ENCODE results near the gene MBP. TPM values are rescaled to one million over a fixed set of nuclear protein-coding genes. Genes with fewer than 3 reads are reported as not detected.

Gene MBP
- total and polyA plus RNA-seq, 2 of the 13 experiments (the other 11 are each of a cell fraction or from before 2014, with no cell fraction given): 5.0 to 8.5 TPM

DNA sequence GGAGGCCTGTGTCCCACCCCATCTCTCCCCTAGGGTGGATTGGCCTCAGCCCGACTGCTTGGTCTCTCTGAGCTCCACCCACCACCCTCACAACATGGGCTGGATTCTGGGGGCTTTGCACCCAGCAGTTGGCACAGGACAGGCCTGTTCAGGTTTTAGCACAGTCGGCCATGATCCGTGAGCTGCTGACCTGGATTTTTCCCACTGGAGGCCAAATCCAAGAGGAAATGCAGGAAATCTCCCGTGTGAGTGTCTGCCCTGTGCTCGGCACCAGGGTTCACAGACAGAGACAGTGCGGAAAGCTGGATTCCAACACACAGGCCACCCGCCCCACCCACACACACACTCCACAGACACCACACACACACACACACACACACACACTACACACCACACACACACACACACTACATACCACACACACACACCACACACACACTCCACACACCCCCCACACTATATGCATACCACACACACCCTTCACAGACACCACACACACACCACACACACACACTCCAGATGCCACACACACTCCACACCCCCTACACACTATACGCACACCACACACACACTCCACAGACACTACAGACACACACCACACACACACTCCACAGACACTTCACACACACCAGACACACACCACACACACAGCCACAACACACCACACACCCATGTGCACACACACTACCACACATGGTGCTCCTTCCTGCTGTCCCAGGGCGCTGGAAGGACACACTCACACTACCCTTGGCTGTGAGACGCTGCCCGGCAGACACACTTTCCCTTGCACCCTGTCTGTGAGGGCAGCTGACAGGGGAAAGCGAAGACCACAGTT, 14.1 kb downstream of the MBP start:
- WGBS (ENCODE audit: low lambda C conversion rate): 93% methylated on average over 8 of the region's 12 CpGs
- Histone ChIP-seq H3K9me3 (ENCODE audit: low read length) (no peaks in the 10 kb centered on the region), H3K9ac (ENCODE audit: insufficient read depth, low read depth, low read length) (no peak overlapping the region), H3K4me3 (replicated peaks in 1 of 3; ENCODE audit: insufficient read depth in 1 of 3, low read depth in 2 of 3, low read length in 3 of 3) (no peak overlapping the region), H3K27me3 (ENCODE audit: control insufficient read depth in 1 of 2, insufficient read depth in 2 of 2, low read length in 2 of 2) (no peaks in the 10 kb centered on the region), H3K36me3 (replicated peaks in 1 of 2; ENCODE audit: control insufficient read depth in 1 of 2, insufficient read depth in 2 of 2, low read length in 2 of 2) (no peaks in the 10 kb centered on the region), H3K4me2 (ENCODE audit: low read depth, low read length) (no peak overlapping the region), H2AFZ (ENCODE audit: low read length) (no peak overlapping the region), H4K20me1 (ENCODE audit: insufficient read depth, low read length) (no peaks in the 10 kb centered on the region), H3K4me1 (ENCODE audit: insufficient read depth, low read length) (peaks cover 48% of the 10 kb centered on the region), H3K79me2 (ENCODE audit: insufficient read depth, low read length) (no peaks in the 10 kb centered on the region), H3K27ac (ENCODE audit: extremely low read length, insufficient read depth, low read length) (no peak overlapping the region)
- intact Hi-C loops (cut with micrococcal nuclease; ENCODE audit: unreplicated experiment): no loop called here
- no TSS peak for BruUV-seq (replicated peaks)
- TF ChIP-seq, protein P1, sequence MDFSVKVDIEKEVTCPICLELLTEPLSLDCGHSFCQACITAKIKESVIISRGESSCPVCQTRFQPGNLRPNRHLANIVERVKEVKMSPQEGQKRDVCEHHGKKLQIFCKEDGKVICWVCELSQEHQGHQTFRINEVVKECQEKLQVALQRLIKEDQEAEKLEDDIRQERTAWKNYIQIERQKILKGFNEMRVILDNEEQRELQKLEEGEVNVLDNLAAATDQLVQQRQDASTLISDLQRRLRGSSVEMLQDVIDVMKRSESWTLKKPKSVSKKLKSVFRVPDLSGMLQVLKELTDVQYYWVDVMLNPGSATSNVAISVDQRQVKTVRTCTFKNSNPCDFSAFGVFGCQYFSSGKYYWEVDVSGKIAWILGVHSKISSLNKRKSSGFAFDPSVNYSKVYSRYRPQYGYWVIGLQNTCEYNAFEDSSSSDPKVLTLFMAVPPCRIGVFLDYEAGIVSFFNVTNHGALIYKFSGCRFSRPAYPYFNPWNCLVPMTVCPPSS (IDR thresholded peaks at IDR 0.05): 0 out of 2 replicates have a peak, but pooled peaks have one; percentile 46
- TF ChIP-seq, protein P2, sequence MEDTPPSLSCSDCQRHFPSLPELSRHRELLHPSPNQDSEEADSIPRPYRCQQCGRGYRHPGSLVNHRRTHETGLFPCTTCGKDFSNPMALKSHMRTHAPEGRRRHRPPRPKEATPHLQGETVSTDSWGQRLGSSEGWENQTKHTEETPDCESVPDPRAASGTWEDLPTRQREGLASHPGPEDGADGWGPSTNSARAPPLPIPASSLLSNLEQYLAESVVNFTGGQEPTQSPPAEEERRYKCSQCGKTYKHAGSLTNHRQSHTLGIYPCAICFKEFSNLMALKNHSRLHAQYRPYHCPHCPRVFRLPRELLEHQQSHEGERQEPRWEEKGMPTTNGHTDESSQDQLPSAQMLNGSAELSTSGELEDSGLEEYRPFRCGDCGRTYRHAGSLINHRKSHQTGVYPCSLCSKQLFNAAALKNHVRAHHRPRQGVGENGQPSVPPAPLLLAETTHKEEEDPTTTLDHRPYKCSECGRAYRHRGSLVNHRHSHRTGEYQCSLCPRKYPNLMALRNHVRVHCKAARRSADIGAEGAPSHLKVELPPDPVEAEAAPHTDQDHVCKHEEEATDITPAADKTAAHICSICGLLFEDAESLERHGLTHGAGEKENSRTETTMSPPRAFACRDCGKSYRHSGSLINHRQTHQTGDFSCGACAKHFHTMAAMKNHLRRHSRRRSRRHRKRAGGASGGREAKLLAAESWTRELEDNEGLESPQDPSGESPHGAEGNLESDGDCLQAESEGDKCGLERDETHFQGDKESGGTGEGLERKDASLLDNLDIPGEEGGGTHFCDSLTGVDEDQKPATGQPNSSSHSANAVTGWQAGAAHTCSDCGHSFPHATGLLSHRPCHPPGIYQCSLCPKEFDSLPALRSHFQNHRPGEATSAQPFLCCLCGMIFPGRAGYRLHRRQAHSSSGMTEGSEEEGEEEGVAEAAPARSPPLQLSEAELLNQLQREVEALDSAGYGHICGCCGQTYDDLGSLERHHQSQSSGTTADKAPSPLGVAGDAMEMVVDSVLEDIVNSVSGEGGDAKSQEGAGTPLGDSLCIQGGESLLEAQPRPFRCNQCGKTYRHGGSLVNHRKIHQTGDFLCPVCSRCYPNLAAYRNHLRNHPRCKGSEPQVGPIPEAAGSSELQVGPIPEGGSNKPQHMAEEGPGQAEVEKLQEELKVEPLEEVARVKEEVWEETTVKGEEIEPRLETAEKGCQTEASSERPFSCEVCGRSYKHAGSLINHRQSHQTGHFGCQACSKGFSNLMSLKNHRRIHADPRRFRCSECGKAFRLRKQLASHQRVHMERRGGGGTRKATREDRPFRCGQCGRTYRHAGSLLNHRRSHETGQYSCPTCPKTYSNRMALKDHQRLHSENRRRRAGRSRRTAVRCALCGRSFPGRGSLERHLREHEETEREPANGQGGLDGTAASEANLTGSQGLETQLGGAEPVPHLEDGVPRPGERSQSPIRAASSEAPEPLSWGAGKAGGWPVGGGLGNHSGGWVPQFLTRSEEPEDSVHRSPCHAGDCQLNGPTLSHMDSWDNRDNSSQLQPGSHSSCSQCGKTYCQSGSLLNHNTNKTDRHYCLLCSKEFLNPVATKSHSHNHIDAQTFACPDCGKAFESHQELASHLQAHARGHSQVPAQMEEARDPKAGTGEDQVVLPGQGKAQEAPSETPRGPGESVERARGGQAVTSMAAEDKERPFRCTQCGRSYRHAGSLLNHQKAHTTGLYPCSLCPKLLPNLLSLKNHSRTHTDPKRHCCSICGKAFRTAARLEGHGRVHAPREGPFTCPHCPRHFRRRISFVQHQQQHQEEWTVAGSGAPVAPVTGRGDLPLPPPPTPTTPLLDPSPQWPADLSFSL (CRISPR knock-in tag; IDR thresholded peaks at IDR 0.05): peak; percentile 76
- TF ChIP-seq SNAI1 (CRISPR knock-in tag; IDR thresholded peaks at IDR 0.05; ENCODE audit: borderline replicate concordance): no peak
- no peak for TF ChIP-seq MED8 (CRISPR knock-in tag; IDR thresholded peaks at IDR 0.05; ENCODE audit: insufficient replicate concordance)
- no peak for TF ChIP-seq RFX5 (IDR thresholded peaks at IDR 0.05; ENCODE audit: low read depth, low read length)
- TF ChIP-seq TMF1 (CRISPR knock-in tag; IDR thresholded peaks at IDR 0.05; ENCODE audit: low read depth): no peak
- TF ChIP-seq, protein P3, sequence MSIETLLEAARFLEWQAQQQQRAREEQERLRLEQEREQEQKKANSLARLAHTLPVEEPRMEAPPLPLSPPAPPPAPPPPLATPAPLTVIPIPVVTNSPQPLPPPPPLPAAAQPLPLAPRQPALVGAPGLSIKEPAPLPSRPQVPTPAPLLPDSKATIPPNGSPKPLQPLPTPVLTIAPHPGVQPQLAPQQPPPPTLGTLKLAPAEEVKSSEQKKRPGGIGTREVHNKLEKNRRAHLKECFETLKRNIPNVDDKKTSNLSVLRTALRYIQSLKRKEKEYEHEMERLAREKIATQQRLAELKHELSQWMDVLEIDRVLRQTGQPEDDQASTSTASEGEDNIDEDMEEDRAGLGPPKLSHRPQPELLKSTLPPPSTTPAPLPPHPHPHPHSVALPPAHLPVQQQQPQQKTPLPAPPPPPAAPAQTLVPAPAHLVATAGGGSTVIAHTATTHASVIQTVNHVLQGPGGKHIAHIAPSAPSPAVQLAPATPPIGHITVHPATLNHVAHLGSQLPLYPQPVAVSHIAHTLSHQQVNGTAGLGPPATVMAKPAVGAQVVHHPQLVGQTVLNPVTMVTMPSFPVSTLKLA (IDR thresholded peaks at IDR 0.05): peak; percentile 71
- TF ChIP-seq ZNF431 (CRISPR knock-in tag; IDR thresholded peaks at IDR 0.05; ENCODE audit: borderline replicate concordance, low read depth): no peak
- no peak for TF ChIP-seq NCOR1 (IDR thresholded peaks at IDR 0.05; ENCODE audit: borderline replicate concordance, low read length)
- no peak for TF ChIP-seq ZNF605 (CRISPR knock-in tag; IDR thresholded peaks at IDR 0.05)
- ChIA-PET POLR2A (no interaction called here), CTCF (ENCODE audit: low intra/inter-chr PET ratio, low total read pairs) (no interaction called here)
- ATAC-seq (no peak), DNase-seq (ENCODE audit: low spot score) (no peak), FAIRE-seq (no peak)
- in situ Hi-C loops (cut with HindIII; ENCODE audit: extremely low pct_ligation_motif_present, low pct_unique_long_range_greater_than_20kb): no loop called here

Measured in HepG2 (cell line).